ENCODE measurements around the gene CCHCR1. TPM values are rescaled to one million over a fixed set of nuclear protein-coding genes. Genes with fewer than 3 reads are reported as not detected.

Gene CCHCR1
- total and polyA plus RNA-seq, 2 of the 8 experiments (the other 6 are each of a cell fraction or from before 2014, with no cell fraction given), result 20.9 to 38.0 TPM

DNA sequence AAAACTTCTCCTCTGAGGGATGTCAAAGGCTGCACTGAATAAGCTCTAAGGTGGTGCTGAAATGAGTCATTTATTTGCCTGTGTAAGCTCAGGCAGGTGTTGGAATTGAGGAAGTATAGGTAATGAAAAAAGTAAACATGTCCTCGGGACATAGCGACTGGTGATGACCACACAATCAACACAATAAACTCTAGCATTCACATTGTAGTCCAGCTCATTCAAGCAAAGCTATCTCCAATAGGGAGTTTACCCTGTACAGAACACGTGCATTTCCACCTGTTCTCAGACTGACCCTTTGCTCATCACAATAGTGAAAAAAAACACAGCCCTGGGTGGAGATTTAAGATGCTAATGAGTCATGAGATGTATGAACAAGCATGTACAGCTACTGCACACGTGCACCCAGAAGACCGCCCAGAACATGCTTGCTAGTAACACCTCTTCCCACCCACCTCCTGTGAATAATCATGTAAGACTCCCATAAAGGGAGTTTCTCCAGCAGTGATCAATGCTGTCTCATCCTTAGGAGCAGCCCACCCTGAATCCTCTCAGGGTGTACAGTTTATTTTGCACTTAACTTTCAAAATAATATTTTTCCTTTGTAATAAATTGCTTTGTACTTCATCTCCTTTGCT, 45.9 kb upstream of the CCHCR1 start:
- Histone ChIP-seq H3K9me3 (ENCODE audit: insufficient read depth in 2 of 2, low read depth in 1 of 2, low read length in 1 of 2) (peaks cover 0 to 3% of the 10 kb centered on the region in 2 experiments; a peak in 1 of 4 replicates), H3K27me3 (replicated peaks in 1 of 4; ENCODE audit: control insufficient read depth in 3 of 4, extremely low read depth in 1 of 4, insufficient read depth in 3 of 4, low read length in 3 of 4) (no peaks in the 10 kb centered on the region), H2BK12ac (ENCODE audit: low read depth, low read length) (no peak overlapping the region; the same call in 1 of the 2 replicates), H2BK5ac (ENCODE audit: low read depth, low read length) (no peak overlapping the region), H2BK15ac (ENCODE audit: low read length) (0 out of 2 replicates have a peak overlapping the region, but pooled peaks have one; percentile 66), H2BK120ac (replicated peaks; ENCODE audit: low read depth, low read length) (no peak overlapping the region), H3K14ac (ENCODE audit: insufficient read length) (no peak overlapping the region), H3K4ac (replicated peaks; ENCODE audit: insufficient read length, low read depth, low read length) (no peak overlapping the region), H4K20me1 (replicated peaks in 1 of 2; ENCODE audit: control insufficient read depth in 1 of 2, insufficient read depth in 2 of 2, low read length in 2 of 2) (no peaks in the 10 kb centered on the region), H3K23ac (ENCODE audit: insufficient read length) (no peak overlapping the region), H4K8ac (ENCODE audit: extremely low read depth, insufficient read depth, low read length) (no peak overlapping the region), H3K9ac (replicated peaks in 1 of 4; ENCODE audit: extremely low read depth in 1 of 4, low read depth in 3 of 4, low read length in 3 of 4) (no peak overlapping the region), H3K4me2 (ENCODE audit: insufficient read depth in 1 of 2, low read depth in 2 of 2, low read length in 2 of 2) (no peak overlapping the region), H3K79me1 (ENCODE audit: low read depth, low read length) (no peaks in the 10 kb centered on the region), H4K91ac (replicated peaks; ENCODE audit: insufficient read length, low read length) (no peak overlapping the region), H3K18ac (ENCODE audit: extremely low read depth, low read length) (no peak overlapping the region), H3K4me1 (replicated peaks in 1 of 4; ENCODE audit: control insufficient read depth in 3 of 4, insufficient read depth in 4 of 4, low read length in 3 of 4) (peaks cover 7 to 12% (median 9%) of the 10 kb centered on the region in 4 experiments), H4K5ac (ENCODE audit: insufficient read length, low read depth, low read length) (no peak overlapping the region), H3K56ac (replicated peaks; ENCODE audit: insufficient read length, low read depth, low read length) (no peak overlapping the region), H3K23me2 (ENCODE audit: low read depth, low read length) (no peaks in the 10 kb centered on the region), H2AFZ (ENCODE audit: low read length) (no peak overlapping the region), H3K79me2 (ENCODE audit: control insufficient read depth in 1 of 2, insufficient read depth in 2 of 2, low read length in 2 of 2) (no peaks in the 10 kb centered on the region), H2AK5ac (ENCODE audit: low read depth, low read length) (no peak overlapping the region), H3K27ac (ENCODE audit: low read depth, low read length) (no peak overlapping the region), H2BK20ac (ENCODE audit: low read length) (no peak overlapping the region), H3K36me3 (ENCODE audit: control insufficient read depth in 2 of 4, insufficient read depth in 4 of 4, low read length in 3 of 4) (no peaks in the 10 kb centered on the region), H3K4me3 (ENCODE audit: extremely low read depth in 1 of 4, insufficient read depth in 2 of 4, low read depth in 3 of 4, low read length in 4 of 4) (no peak overlapping the region)
- DNase-seq (ENCODE audit: low read depth in 1 of 2, low spot score in 2 of 2) (no peak), FAIRE-seq (no peak)
- WGBS, 2 experiments (ENCODE audit: extremely low coverage in 1 of 2, insufficient coverage in 1 of 2, insufficient read length in 1 of 2, insufficient replicate concordance in 2 of 2, low coverage in 1 of 2, low lambda C conversion rate in 2 of 2, missing lambda C conversion rate in 1 of 2), result 84% methylated on average over 5 of the region's 5 CpGs; no CpG with 5 or more reads in 1 of the 2 experiments
- POLR2A ChIA-PET (ENCODE audit: partially characterized antibody), result interaction anchor here (0.8 to 1.9 kb wide), 2 partner anchors 25 to 31 kb away, joined by 3 to 6 read pairs; no protein-coding TSS in a partner anchor
- CTCF ChIA-PET (ENCODE audit: partially characterized antibody), result interaction anchor here (0.5 to 1.4 kb wide), 7 partner anchors 11 to 163 kb away, joined by 3 to 4 read pairs (median 3); no protein-coding TSS in a partner anchor
- TF ChIP-seq RNF2 (IDR thresholded peaks at IDR 0.05; ENCODE audit: borderline replicate concordance, low read depth, low read length, missing control alignments, poor library complexity, severe bottlenecking) (no peak), RFX5 (IDR thresholded peaks at IDR 0.05; ENCODE audit: borderline replicate concordance, low read depth, low read length) (no peak), SP4 (IDR thresholded peaks at IDR 0.05; ENCODE audit: low read length) (no peak), GABPA (IDR thresholded peaks at IDR 0.05; ENCODE audit: borderline replicate concordance, insufficient read depth, low read length) (no peak), SUZ12 (IDR thresholded peaks at IDR 0.05; ENCODE audit: low read length) (no peak), SIRT6 (IDR thresholded peaks at IDR 0.05; ENCODE audit: low read length) (no peak), FOSL1 (IDR thresholded peaks at IDR 0.05; ENCODE audit: insufficient read depth, low read depth, low read length) (no peak), YY1 (IDR thresholded peaks at IDR 0.05; ENCODE audit: low read depth, low read length) (no peak), SP1 (IDR thresholded peaks at IDR 0.05; ENCODE audit: low read depth, low read length) (no peak)
- TF ChIP-seq, protein P1, sequence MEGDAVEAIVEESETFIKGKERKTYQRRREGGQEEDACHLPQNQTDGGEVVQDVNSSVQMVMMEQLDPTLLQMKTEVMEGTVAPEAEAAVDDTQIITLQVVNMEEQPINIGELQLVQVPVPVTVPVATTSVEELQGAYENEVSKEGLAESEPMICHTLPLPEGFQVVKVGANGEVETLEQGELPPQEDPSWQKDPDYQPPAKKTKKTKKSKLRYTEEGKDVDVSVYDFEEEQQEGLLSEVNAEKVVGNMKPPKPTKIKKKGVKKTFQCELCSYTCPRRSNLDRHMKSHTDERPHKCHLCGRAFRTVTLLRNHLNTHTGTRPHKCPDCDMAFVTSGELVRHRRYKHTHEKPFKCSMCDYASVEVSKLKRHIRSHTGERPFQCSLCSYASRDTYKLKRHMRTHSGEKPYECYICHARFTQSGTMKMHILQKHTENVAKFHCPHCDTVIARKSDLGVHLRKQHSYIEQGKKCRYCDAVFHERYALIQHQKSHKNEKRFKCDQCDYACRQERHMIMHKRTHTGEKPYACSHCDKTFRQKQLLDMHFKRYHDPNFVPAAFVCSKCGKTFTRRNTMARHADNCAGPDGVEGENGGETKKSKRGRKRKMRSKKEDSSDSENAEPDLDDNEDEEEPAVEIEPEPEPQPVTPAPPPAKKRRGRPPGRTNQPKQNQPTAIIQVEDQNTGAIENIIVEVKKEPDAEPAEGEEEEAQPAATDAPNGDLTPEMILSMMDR (IDR thresholded peaks at IDR 0.05; ENCODE audit: control extremely low read depth in 1 of 3, insufficient read depth in 1 of 3, low read depth in 1 of 3, low read length in 3 of 3), result no peak
